ENCODE results near the gene ZNF280B. TPM values are rescaled to one million over a fixed set of nuclear protein-coding genes. Genes with fewer than 3 reads are reported as not detected.

Gene ZNF280B
- total and polyA plus RNA-seq, 2 of the 13 experiments (the other 11 are each of a cell fraction or from before 2014, with no cell fraction given) = 3.7 to 3.9 TPM

DNA sequence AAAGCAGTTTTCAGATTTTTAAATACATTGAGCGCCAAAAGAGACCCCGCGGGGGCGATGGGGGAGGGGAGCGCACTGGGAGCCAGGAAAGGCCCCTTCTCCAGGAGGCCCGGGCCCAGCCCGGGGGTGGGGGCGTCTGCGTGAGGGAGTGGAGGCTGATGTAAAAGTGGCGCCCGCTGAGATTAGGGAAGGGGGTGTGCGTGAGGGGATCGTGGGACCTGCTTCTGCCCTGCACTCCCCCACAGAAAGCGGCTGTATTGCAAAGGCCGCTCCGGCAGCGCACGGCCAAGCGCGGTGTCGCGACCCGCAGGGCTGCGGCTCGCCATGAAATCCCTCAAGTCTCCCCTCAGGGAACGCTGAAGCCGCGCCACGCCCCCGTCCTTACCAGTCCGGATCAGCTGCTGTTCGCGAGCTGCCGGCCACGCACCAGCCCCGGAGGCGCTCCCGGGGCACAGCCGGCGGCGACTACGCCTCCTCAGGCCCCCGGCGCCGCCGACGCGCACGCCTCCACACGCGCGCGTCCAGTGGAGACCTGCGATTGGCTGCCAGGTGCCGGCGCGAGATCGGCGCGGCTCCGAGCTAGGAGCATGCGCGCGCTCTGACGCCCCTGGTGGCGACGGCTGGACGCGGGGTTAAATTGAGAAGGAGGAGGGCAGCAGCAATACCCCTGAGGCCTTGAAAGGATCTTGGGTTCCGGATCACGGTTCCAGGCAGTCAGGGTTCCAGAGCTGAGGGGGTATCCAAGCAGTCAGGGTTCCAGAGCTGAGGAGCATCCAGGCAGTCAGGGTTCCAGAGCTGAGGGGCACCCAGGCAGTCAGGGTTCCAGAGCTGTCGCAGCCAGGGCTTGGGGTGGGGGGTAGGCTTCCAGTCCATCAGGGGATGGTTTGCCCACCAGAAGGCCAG is at the start of gene ZNF280B (continued):
- TF ChIP-seq, protein P1, sequence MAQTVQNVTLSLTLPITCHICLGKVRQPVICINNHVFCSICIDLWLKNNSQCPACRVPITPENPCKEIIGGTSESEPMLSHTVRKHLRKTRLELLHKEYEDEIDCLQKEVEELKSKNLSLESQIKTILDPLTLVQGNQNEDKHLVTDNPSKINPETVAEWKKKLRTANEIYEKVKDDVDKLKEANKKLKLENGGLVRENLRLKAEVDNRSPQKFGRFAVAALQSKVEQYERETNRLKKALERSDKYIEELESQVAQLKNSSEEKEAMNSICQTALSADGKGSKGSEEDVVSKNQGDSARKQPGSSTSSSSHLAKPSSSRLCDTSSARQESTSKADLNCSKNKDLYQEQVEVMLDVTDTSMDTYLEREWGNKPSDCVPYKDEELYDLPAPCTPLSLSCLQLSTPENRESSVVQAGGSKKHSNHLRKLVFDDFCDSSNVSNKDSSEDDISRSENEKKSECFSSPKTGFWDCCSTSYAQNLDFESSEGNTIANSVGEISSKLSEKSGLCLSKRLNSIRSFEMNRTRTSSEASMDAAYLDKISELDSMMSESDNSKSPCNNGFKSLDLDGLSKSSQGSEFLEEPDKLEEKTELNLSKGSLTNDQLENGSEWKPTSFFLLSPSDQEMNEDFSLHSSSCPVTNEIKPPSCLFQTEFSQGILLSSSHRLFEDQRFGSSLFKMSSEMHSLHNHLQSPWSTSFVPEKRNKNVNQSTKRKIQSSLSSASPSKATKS (CRISPR knock-in tag; IDR thresholded peaks at IDR 0.05) = no peak
- TF ChIP-seq ZNF746 (CRISPR knock-in tag; IDR thresholded peaks at IDR 0.05) (no peak), ZNF687 (CRISPR knock-in tag; IDR thresholded peaks at IDR 0.05) (peak; percentile 95), SMAD9 (CRISPR knock-in tag; IDR thresholded peaks at IDR 0.05) (no peak), ZFP62 (CRISPR knock-in tag; IDR thresholded peaks at IDR 0.05) (no peak), HINFP (CRISPR knock-in tag; IDR thresholded peaks at IDR 0.05; ENCODE audit: low read depth) (no peak), ZNF574 (CRISPR knock-in tag; IDR thresholded peaks at IDR 0.05) (peak; percentile 78), NR2C2 (CRISPR knock-in tag; IDR thresholded peaks at IDR 0.05; ENCODE audit: borderline replicate concordance) (no peak; the same call in 1 of the 2 replicates)
- TF ChIP-seq, protein P2, sequence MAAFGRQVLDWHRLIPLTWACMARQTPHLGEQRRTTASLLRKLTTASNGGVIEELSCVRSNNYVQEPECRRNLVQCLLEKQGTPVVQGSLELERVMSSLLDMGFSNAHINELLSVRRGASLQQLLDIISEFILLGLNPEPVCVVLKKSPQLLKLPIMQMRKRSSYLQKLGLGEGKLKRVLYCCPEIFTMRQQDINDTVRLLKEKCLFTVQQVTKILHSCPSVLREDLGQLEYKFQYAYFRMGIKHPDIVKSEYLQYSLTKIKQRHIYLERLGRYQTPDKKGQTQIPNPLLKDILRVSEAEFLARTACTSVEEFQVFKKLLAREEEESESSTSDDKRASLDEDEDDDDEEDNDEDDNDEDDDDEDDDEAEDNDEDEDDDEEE (CRISPR knock-in tag; IDR thresholded peaks at IDR 0.05) = no peak

All from HepG2 (cell line).